ENCODE results near the gene CAPN10. TPM values are rescaled to one million over a fixed set of nuclear protein-coding genes. Genes with fewer than 3 reads are reported as not detected.

The CAPN10 gene
- total RNA-seq, 1 experiment from 2014 or later: 22.3 TPM

Other genes starting within 250 kb of the CAPN10 start
- 80.8 and 97.8 TPM in 2 replicates for gene GPC1, start 151.1 kb upstream of the CAPN10 start, total RNA-seq (2014; rRNA removed; shearing (Covaris generic))
- 8.7 and 12.6 TPM in 2 replicates for gene ANKMY1, start 28.7 kb upstream of the CAPN10 start, total RNA-seq (2014; rRNA removed; shearing (Covaris generic))
- gene DUSP28, start 26.4 kb upstream of the CAPN10 start, total RNA-seq (2014; rRNA removed; shearing (Covaris generic)): 4.7 and 4.9 TPM in 2 replicates
- 21.7 and 29.2 TPM in 2 replicates for gene RNPEPL1, start 18.2 kb upstream of the CAPN10 start, total RNA-seq (2014; rRNA removed; shearing (Covaris generic))
- 0.10 and 0.38 TPM in 2 replicates for gene GPR35, start 38.7 kb downstream of the CAPN10 start, total RNA-seq (2014; rRNA removed; shearing (Covaris generic))
- not detected in 2 replicates for gene AQP12B, start 96.2 kb downstream of the CAPN10 start, total RNA-seq (2014; rRNA removed; shearing (Covaris generic))
- not detected in 2 replicates for gene AQP12A, start 105.1 kb downstream of the CAPN10 start, total RNA-seq (2014; rRNA removed; shearing (Covaris generic))
- 0.37 and 0.63 TPM in 2 replicates for gene KIF1A, start 233.5 kb downstream of the CAPN10 start, total RNA-seq (2014; rRNA removed; shearing (Covaris generic))